Fibroblast of skin of right biceps (primary cell): Measurements from ENCODE around the gene CALCB.

Source experiments
- DNase-seq: peaks from one replicate; pipeline ENCODE4 v3.0.0-alpha.2; 2013

Gene CALCB

GRCh38 chr11:15074206-15075161, 1.1 kb downstream of the CALCB start:
- peak; percentile 58 for DNase-seq

GRCh38 chr11:15075162-15075526, 1.8 kb downstream of the CALCB start:
- DNase-seq = no peak

- no peak for DNase-seq
Observed at GRCh38 chr11:15091175-15091574, 17.8 kb downstream of the CALCB start.

- DNase-seq = no peak
Observed at GRCh38 chr11:15091625-15092024, 18.2 kb downstream of the CALCB start.

DNA sequence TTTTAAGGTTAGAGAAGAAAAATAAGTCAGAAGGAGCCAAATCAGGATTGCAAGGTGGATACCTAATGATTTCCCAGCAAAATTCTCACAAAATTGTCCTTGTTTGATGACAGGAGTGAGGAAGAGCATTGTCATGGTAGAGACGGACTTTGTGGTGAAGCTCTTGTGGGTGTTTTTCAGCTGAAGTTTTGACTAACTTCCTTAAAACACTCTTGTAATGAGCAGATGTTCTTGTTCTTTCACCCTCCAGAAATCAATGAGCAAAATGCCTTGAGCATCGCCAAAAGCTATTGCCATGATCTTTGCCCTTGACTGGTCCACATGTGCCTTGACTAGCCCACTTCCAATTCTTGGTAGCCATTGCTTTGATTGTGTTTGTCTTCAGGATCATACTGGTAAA, 20.0 kb downstream of the CALCB start:
- DNase-seq = no peak

DNA sequence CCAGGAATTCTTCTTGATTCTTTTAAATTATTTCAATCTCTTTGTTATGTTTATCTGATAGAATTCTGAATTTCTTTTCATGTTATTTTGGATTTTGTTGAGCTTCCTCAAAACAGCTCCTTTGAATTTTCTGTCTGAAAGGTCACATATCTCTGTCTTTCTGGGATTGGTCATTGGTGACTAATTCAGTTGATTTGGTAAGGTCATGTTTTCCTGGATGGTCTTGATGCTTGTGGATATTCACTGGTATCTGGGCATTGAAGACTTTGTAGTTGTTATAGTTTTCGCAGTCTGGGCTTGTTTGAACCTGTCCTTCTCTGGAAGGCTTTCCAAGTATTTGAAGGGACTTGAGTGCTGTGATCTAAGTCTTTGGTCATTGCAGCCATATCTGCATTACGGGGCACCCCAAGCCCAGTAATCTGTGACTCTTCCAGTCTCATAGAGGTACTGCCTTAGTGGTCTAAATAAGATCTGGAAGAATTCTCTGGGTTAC, 22.4 kb downstream of the CALCB start:
- DNase-seq = no peak

- no peak for DNase-seq
Observed at GRCh38 chr11:15097411-15097810, 24.0 kb downstream of the CALCB start.

DNA sequence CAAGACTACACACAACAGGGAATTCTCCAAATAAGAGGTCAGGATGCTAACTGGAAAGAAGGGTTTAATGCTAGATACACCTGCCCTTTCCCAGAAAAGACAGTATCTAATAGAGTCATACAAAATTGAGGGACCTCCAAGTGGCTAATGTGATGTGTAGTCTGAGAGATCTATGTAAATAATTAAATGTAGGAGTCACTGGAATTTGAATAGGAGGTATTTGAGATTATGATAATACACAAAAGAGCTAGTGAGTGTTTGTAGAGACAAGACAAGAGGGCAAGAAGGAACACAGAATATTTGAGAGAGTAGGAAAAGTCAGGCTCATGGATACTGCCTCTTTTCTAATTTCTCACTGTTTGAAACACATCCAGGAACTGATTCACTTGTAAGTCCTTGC, 25.9 kb downstream of the CALCB start:
- DNase-seq = no peak

DNA sequence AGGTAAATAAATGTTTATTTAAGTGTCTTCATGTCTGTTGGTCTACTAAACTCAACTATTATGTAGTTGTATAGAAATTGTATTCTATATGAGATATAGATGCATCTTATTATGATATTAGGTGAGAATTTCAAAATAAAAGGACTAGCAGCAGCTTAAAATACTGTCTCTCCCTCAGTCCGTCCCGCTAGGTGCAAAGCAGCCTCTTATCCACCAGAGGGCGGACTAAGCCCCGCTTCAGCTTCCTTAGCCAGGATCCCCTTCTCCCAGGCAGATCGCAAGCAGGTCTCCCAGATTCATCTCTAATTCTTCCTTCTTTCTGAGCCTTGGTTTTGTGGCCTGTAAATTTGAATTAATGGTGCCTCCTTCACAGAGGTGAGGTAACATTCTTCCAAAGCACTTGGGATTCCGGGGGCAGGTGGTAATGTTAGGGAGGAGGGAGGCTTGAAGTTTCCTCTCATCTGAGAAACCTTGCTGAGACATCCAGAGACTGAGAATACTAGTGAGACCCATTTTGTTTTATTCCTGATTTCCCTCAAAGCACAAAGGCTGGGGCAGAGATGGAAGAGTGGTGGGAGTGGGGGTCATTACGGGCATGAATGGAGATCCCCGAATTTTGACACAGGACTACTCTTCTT, 27.8 kb downstream of the CALCB start:
- DNase-seq = peak; percentile 54

- peak; percentile 13 for DNase-seq
Observed at GRCh38 chr11:15104166-15104565, 30.8 kb downstream of the CALCB start.

GRCh38 chr11:15106201-15106965, 33.0 kb downstream of the CALCB start:
- DNase-seq = peak; percentile 72

DNA sequence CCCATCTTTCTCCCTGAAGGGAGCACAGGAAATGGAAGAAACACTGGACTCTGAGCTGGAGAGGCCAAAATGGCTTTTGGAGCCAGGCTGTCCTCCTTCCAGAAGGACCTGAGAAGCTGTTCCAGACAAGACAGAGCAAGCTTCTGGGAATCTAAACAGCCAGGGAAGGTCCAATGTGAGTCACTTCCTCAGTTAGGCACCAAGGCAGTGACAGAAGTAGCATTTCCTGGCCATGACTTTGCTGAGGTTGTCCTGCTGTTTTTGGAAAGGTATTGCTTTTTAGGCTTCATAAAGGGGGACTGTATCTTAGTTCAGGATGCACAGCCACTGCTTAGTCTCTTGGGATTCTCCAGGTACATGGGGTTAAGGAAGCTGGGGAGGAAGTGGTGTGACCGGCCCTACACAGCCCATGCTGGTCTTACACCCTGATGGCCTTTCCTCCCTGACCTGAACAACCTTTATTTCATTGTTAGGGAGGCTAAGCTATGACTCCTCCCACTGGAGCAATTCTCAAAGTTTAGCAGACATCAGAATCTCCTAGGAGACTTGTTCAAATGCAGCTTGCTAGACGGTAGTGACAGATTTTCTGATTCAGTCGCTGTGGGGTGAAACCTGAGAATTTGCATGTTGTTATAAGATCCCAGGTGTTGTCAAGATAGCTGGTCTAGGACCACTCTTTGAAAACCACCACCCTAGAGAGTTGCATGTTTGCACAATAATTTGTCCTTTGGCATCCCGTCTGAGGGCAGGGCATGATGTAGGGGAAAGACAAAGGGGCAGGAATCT, 34.5 kb downstream of the CALCB start:
- DNase-seq = peak; percentile 44

DNA sequence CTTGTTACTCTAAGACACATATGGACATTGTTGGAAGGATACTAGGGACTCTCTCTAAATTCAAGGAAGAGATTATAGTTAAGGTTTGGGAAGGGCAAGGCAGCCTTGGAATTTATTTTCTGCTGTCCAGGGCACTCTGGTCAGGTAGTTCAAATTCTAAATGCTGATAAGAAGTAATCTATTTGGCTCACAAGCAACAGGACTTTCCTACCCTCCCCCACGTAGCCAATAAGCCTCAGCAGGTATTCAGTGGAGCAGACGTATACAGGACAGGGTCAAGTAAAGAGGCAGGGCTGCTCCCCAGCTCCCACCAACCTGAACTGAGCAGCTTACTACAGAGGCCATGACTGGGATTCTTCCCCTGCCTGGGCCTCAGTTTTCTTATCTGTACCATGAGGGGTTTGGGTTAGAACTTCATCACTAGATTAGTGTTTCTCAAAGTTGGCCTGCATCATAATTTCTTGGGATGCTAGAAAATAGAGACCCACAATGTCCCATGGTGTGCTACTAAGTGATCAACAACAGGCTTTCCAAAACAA, 35.3 kb downstream of the CALCB start:
- no peak for DNase-seq

DNA sequence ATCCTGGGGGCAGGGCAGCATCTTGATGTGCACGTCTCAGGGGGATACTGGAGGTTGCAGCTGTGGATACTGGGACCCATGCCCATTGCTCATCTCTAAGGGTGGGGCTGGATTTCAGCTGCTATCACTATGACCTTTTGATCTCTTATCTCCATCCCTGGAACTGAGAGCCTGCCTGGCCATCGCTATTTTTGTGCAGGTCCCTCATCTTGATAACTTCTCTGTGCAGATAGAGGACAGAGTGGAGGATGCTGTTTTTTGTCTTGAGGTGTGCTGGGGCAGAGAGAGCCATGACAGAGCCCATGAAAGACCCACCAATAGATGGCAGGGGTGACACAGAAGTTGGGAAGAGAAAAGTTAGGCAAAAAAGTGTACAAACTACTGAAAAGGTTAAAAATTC, 36.2 kb downstream of the CALCB start:
- no peak for DNase-seq

DNA sequence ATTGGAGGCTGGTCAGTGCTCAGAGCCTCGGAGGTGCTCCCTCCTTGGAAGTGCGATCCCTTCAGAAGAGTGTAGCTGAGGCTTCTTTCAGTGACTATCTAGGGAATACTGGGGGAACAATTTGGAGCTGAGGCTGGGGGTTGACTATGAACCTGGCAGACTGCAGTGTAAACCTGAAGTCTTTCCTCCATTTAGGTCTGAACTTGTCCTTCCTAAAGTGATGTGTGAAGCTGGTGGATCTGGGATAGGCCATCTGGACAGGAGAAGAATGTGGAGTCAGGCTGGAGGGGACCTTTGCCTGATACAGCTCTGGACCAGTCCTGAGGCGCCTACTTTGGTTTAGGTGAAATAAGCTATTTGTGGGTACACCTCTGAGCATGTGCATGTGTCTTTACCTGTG, 37.8 kb downstream of the CALCB start:
- no peak for DNase-seq

- DNase-seq = no peak
Observed at GRCh38 chr11:15112131-15112541, 38.7 kb downstream of the CALCB start.

DNA sequence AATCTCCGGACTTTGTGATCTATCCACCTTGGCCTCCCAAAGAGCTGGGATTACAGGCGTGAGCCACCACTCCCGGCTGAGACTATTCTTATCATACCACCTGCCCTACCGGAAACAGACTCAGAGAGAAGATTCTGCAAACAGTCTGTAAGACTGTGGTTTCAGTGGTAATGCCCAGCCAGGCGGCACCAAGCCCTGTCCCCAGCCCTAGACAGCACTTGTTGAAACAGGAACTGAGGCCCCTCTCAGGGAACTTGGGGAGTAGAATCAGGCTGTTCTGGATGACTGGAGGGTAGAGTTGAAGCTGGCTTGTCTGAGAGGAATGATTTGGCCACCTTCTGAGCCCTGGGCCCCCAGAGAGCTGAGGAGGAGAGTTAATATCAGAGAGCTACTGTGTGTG, 40.0 kb downstream of the CALCB start:
- no peak for DNase-seq

DNA sequence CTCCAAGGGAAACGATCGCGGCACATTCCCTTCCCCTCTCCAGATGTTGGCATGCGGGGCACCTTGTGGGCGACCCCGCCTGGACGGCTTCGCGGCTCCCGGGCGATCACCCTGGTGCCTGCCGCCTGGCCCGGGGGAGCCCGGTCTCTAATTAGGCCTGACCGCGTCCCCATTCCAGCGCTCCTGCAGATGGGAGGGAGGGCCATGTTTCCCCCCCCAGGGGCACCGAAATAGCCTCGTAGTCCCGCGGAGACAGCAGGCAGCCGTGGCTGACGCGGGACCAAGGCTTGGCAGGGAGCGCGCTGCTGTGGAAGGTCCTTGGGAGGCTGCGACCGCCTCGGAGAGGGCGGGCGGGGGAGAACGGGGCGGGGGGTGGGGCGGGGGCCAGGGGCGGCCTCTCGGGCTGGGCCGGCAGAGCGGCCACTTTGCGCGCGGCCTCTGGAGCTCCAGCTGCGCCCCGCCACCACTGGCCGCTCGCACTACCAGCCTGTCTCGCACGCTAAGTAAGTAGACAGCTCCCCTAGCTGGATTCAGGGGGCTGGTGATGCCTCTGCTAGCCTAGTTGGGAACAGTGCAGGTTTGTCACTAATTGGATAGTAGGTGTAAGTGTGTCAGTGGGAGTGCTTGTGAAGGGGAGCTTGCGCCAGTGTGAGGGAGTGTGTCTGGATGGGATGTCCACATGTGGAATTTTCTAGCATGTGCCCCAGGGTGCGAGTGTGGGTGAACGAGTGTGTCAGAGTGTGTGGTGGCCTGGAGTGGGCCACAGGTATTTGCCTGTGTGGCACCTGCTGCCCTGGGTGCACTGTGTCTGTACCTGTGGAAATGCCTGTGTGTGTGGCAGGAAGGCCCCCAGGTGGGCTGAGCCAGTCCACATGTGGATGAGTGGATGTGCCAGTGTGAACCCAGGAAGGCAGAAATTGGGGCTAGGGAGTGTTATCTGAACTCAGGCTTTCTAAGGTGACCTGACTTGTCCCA, 41.4 kb downstream of the CALCB start, which contains the start of gene INSC:
Gene INSC (plus strand): TSS at position 423 of the 975 bp plus-strand sequence. CDS start 34,252 bp downstream, outside the sequence.
- no peak for DNase-seq

DNA sequence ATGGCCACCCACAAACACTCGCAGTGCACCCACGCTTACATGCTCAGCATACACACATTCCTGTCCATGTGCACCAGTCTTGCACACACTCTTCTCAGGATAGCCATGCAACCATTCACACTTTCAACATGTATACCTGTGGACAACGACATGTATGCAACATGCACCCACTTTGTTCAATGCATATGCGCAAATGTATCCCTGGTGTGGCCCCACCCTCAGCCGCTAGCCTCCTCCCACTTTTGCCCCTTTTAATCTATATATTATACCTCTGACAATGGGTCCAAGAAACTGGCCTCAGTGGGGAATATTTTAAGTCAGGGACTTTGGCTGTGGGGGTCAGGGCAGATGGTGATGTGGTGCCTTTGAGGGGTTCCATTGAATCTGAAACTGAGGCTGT, 42.3 kb downstream of the CALCB start:
- no peak for DNase-seq

DNA sequence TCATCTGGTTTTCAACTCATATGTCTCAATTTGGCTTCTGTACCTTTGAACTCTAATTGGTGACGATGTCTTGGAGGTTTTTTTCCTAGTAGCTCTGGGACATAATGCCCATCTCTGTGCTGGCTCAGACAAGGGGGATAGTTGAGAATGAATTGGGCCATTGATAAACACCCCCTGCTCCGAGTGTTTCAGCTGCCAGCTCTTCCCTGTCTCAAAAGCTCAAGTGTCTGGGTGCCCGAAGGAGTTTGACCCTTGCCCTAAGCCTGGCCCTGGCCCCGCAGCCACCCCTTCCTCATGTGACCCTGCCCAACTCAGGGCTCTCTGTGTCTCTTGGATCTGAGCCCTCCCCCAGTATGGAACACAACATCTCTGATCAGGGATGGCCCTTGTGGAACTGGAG, 44.4 kb downstream of the CALCB start:
- no peak for DNase-seq

DNA sequence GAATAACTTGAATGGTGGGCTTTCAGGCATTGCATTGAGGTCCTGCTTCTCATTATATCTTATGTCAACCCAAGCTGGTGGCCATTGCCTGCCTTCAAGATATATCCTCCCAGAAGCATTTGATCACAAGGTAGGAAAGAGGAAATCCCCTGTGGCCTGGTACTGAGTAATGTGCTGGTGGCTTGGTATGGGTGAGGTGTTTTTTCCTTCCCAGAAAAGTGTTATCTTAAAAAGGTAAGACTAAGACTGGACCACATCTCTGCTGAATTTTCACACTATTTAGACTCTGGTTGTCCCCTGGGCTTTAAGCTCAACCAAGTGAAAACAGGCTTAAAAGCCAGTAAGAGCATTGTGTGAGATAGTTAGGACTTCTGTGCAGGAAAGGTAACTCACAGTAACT, 45.0 kb downstream of the CALCB start:
- no peak for DNase-seq
